Right lobe of liver (tissue), 4 donors: ENCODE results near the gene SPTBN5.

Experiments used
- CTCF ChIP-seq, 4 donors: fragments of 200-600 bp in 3 of 4; fragments of 450-650 bp in 1 of 4; IDR thresholded peaks; one replicate each; pipeline versions ENCODE4 v1.5.1 to v1.8.0; 2016 to 2022; ENCODE audit warnings: antibody characterized with exemption in 4 of 4, mild to moderate bottlenecking in 2 of 4
- POLR2A ChIP-seq: fragments of 450-650 bp; IDR thresholded peaks from one replicate; pipeline ENCODE4 v1.6.1; 2017; ENCODE audit warnings: antibody characterized with exemption, mild to moderate bottlenecking
- donor health status: DM: no; HTN: no; CAD: no.
- donor health status: DM: no; HTN: no; CAD: no.
- donor health status: DM: no; HTN: yes; CAD: no.

- no peak for TF ChIP-seq CTCF (IDR thresholded peaks at IDR 0.05)
- no peak for TF ChIP-seq POLR2A
Measured at GRCh38 chr15:41876007-41876406, 17.8 kb downstream of the SPTBN5 start.
